Gastroesophageal sphincter (tissue), 4 donors: ENCODE measurements around the gene GYS1. TPM values are rescaled to one million over a fixed set of nuclear protein-coding genes. Genes with fewer than 3 reads are reported as not detected.

Experiments used
- ATAC-seq: fragments of 150-250 bp; one replicate; pipeline ENCODE4 v1.9.1; 2016; ENCODE audit warnings: mild to moderate bottlenecking, moderate library complexity
- H3K27ac ChIP-seq, 4 donors: fragments of 200-600 bp; sonication (generic) in 3 of 4; 1 replicate in 3 of 4; 2 replicates in 1 of 4; pipeline ENCODE4 v1.5.1; 2016 to 2019
- H3K27me3 ChIP-seq: fragments of 200-600 bp; sonication (generic); one replicate; pipeline ENCODE4 v1.5.1; 2019
- H3K36me3 ChIP-seq, 2 donors: fragments of 200-600 bp; sonication (generic); one replicate each; pipeline ENCODE4 v1.5.1; 2019; ENCODE audit warnings: control low read depth in 1 of 2
- H3K4me1 ChIP-seq, 3 donors: fragments of 200-600 bp; sonication (generic); 1 replicate in 2 of 3; 2 replicates in 1 of 3; pipeline ENCODE4 v1.5.1; 2016 to 2019; ENCODE audit warnings: control low read depth in 2 of 3
- H3K4me3 ChIP-seq, 2 donors: fragments of 200-600 bp; sonication (generic); one replicate each; pipeline ENCODE4 v1.5.1; 2019; ENCODE audit warnings: mild to moderate bottlenecking in 1 of 2, moderate library complexity in 1 of 2
- H3K9me3 ChIP-seq, 3 donors: fragments of 200-600 bp; sonication (generic); one replicate each; pipeline ENCODE4 v1.5.1; 2017 to 2019; ENCODE audit warnings: control low read depth in 2 of 3
- EP300 ChIP-seq: sonication (generic); formaldehyde crosslinking; IDR thresholded peaks from one replicate; pipeline ENCODE4 v1.6.1; 2017; ENCODE audit warnings: antibody characterized with exemption, mild to moderate bottlenecking
- POLR2A ChIP-seq, 2 donors: fragments of 450-650 bp; IDR thresholded peaks; one replicate each; pipeline ENCODE4 v1.6.1; 2017; ENCODE audit warnings: antibody characterized with exemption in 2 of 2, mild to moderate bottlenecking in 2 of 2, moderate library complexity in 1 of 2
- POLR2AphosphoS5 ChIP-seq: sonication (generic); formaldehyde crosslinking; IDR thresholded peaks from one replicate; pipeline ENCODE4 v1.6.1; 2017; ENCODE audit warnings: antibody characterized with exemption
- WGBS, 2 donors: methylation state at CpG; one replicate each; pipeline ENCODE4 v1.1.5; 2018; ENCODE audit warnings: low coverage in 1 of 2; 5-methylcytosine and 5-hydroxymethylcytosine counted together
- total RNA-seq, 4 donors: library from RNA; depleted of rRNA; stranded (reverse); fragments of >200 nt; gene quantifications; one replicate each; pipeline ENCODE4 v1.1.0, GENCODE V29; 2016
- TF ChIP-seq, protein P1 (sequence below), 4 experiments: fragments of 200-600 bp in 2 of 4; fragments of 450-650 bp in 2 of 4; sonication (generic) in 1 of 4; IDR thresholded peaks; one replicate each; pipeline ENCODE4 v1.5.1; 2017 to 2019; ENCODE audit warnings: antibody characterized with exemption in 4 of 4, mild to moderate bottlenecking in 2 of 4, moderate library complexity in 2 of 4

The GYS1 gene
- total RNA-seq, 4 donors from 2014 or later: 22.1 to 44.4 (median 38.5) TPM

DNA sequence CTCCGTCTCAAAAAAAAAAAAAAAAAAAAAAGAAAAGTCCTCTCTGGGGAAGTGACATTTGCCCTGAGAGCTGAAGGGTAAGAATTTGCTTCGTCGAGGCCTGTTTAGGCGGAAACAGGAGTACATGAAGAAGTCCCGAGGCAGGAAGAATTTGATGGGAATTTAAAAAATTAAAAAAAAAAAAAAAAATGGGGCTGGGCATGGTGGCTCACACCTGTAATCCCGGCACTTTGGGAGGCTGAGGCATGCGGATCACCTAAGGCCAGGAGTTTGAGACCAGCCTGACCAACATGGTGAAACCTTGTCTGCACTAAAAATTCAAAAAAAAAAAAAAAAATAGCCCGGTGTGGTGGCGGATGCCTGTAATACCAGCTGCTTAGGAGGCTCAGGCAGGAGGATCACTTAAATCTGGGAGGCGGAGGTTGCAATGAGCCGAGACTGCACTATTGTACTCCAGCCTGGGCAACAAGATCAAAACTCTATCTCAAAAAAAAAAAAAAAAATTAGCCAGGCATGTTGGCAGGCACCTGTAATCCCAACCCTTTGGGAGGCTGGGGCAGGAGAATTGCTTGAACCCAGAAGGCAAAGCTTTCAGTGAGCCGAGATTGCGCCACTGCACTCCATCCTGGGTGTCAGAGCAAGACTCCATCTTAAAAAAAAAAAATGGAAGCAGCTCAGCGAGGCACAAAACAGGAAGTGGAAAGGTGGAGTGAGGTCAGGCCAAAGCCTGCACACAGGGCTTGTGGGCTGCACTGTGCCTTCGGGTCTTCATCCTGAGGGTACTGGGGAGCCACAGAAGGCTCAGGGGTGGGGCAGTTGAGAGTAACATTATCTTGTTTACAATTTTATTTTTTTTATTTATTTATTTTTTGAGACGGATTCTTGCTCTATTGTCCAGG, 33.5 kb downstream of the GYS1 start:
- Histone ChIP-seq H3K4me1 (peaks cover 0 to 43% (median 23%) of the 10 kb centered on the region in 3 donors), H3K27ac (no peak overlapping the region), H3K36me3 (peaks cover 0 to 20% of the 10 kb centered on the region in 2 donors), H3K27me3 (no peaks in the 10 kb centered on the region), H3K4me3 (no peak overlapping the region), H3K9me3 (no peaks in the 10 kb centered on the region)
- ATAC-seq: no peak
- no peak for TF ChIP-seq POLR2AphosphoS5
- TF ChIP-seq EP300: no peak
- no peak for TF ChIP-seq POLR2A (IDR thresholded peaks at IDR 0.05)
- 74 to 85% methylated on average over 9 to 12 of the region's 16 CpGs for WGBS, 2 donors

DNA sequence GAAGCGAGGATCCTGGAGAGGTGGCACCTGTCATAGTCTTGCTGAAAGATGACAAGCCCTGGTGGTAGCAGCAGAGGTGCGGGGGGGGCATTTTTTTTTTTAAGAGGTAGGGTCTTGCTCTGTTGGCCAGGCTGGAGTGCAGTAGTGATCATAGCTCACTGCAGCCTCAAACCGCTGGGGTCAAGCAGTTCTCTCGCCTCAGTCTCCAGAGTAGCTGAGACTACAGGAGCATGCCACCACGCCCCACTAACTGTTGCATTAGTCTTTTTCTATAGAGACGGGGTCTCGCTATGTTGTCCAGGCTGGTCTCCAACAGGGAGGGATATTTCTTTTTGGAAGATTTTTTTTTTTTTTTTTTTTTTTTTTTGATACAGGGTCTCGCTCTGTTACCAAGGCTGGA, 35.1 kb downstream of the GYS1 start:
- no peak for ATAC-seq
- WGBS, 2 donors: 94 to 99% methylated on average over 7 to 8 of the region's 8 CpGs
- no peaks in the 10 kb centered on the region for H3K27me3 ChIP-seq
- no peaks in the 10 kb centered on the region for H3K9me3 ChIP-seq
- no peak overlapping the region for H3K4me3 ChIP-seq
- no peak overlapping the region for H3K27ac ChIP-seq
- H3K4me1 ChIP-seq: peaks cover 0 to 34% (median 8%) of the 10 kb centered on the region in 3 donors
- peaks cover 0 to 20% of the 10 kb centered on the region in 2 donors for H3K36me3 ChIP-seq
- TF ChIP-seq POLR2AphosphoS5: no peak
- TF ChIP-seq EP300: no peak
- TF ChIP-seq, protein P1, sequence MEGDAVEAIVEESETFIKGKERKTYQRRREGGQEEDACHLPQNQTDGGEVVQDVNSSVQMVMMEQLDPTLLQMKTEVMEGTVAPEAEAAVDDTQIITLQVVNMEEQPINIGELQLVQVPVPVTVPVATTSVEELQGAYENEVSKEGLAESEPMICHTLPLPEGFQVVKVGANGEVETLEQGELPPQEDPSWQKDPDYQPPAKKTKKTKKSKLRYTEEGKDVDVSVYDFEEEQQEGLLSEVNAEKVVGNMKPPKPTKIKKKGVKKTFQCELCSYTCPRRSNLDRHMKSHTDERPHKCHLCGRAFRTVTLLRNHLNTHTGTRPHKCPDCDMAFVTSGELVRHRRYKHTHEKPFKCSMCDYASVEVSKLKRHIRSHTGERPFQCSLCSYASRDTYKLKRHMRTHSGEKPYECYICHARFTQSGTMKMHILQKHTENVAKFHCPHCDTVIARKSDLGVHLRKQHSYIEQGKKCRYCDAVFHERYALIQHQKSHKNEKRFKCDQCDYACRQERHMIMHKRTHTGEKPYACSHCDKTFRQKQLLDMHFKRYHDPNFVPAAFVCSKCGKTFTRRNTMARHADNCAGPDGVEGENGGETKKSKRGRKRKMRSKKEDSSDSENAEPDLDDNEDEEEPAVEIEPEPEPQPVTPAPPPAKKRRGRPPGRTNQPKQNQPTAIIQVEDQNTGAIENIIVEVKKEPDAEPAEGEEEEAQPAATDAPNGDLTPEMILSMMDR (IDR thresholded peaks at IDR 0.05): no peak
- TF ChIP-seq POLR2A (IDR thresholded peaks at IDR 0.05): no peak

DNA sequence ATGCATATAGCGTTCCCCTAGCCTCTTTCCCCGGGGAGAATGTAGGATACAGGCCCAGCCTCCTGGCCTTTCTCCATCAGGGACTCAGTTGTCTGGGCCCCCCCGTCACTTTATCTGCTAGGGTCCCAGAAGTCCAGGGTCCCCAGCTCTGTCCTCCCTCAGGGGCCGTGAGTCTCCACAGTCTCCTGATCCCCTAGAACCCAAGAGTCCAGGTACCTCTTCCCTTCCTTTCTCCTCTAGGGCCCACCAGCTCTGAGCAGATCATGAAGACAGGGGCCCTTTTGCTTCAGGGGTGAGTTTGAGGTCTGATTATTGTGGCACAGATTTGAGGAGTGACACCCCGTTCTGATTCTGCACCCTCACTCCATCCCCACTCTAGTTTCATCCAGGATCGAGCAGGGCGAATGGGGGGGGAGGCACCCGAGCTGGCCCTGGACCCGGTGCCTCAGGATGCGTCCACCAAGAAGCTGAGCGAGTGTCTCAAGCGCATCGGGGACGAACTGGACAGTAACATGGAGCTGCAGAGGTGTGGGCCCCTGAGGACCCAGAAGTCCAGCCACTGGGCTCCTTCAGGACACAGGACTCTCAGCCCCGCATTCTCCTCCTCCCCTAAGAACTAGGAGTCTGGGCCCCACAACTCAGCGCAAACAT, 37.7 kb downstream of the GYS1 start:
- Histone ChIP-seq H3K4me1 (peaks cover 0 to 23% (median 8%) of the 10 kb centered on the region in 3 donors), H3K4me3 (peak overlapping the region; percentile 45 to 94), H3K27me3 (no peaks in the 10 kb centered on the region), H3K27ac (peak overlapping the region in 3 of 4 donors; percentile 85 to 92 (median 88)), H3K9me3 (no peaks in the 10 kb centered on the region), H3K36me3 (peaks cover 0 to 15% of the 10 kb centered on the region in 2 donors)
- ATAC-seq: no peak
- 50 to 72% methylated on average over 3 of the region's 16 CpGs for WGBS, 2 donors
- TF ChIP-seq, protein P1 (IDR thresholded peaks at IDR 0.05): no peak
- TF ChIP-seq POLR2A (IDR thresholded peaks at IDR 0.05): no peak
- TF ChIP-seq EP300: no peak
- TF ChIP-seq POLR2AphosphoS5: no peak

DNA sequence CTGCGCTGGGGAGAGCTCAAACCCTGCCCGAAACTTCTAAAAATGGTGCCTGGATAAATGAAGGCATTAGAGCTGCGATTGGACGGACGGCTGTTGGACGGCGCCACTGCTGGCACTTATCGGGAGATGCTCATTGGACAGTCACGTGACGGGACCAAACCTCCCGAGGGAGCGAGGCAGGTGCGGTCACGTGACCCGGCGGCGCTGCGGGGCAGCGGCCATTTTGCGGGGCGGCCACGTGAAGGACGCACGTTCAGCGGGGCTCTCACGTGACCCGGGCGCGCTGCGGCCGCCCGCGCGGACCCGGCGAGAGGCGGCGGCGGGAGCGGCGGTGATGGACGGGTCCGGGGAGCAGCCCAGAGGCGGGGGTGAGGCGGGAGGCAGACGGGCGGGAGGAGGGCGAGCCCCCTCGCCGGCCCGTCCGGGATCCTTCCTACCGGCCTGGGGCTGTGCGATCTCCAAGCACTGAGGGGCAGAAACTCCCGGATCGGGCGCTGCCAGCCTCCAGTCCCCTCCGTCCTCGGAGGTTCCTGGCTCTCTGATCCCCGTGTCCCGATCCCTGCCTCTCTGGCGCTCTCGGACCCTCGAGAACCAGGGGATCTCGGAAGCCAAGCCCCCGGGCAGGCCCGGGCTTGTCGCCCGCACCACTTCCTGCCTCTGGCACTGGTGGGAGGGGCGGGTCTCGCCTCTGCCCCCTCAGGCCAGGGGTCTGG, 38.4 kb downstream of the GYS1 start, which contains the start of gene BAX:
Gene BAX (plus strand): TSS at position 281 of the 713 bp plus-strand sequence. CDS start 54 bp downstream, at position 335.
- peak within 1 kb of the TSS; percentile 45 to 94 for H3K4me3 ChIP-seq
- peaks cover 0 to 23% (median 8%) of the 10 kb centered on the region in 3 donors for H3K4me1 ChIP-seq
- WGBS, 2 donors: 0% methylated on average over 1 to 7 of the region's 71 CpGs
- H3K9me3 ChIP-seq: no peaks in the 10 kb centered on the region
- peak; percentile 93 for ATAC-seq
- H3K36me3 ChIP-seq: peaks cover 0 to 12% of the 10 kb centered on the region in 2 donors
- H3K27me3 ChIP-seq: no peaks in the 10 kb centered on the region
- peak within 1 kb of the TSS; percentile 47 to 92 (median 86) for H3K27ac ChIP-seq
- TF ChIP-seq EP300 (no peak), POLR2AphosphoS5 (no peak), POLR2A (IDR thresholded peaks at IDR 0.05) (peak; percentile 72 to 75)
- TF ChIP-seq, protein P1 (IDR thresholded peaks at IDR 0.05): peak in 3 of 4 experiments; percentile 5 to 23 (median 6)
